GM06990 (cell line): ENCODE measurements around the gene ITFG1.
"Not testable (repeated sequence)": the region's sequence is repeated elsewhere in the genome, so short reads cannot be mapped to it uniquely, and the experiment has no call there.

Experiments
- DNase-seq: peaks from one replicate; pipeline ENCODE4 v3.0.0-alpha.2; 2011; ENCODE audit not compliant: insufficient read length; ENCODE audit errors: extremely low read depth
- H3K27me3 ChIP-seq: replicated peaks from 2 replicates; pipeline ENCODE4 v1.6.0; 2011; ENCODE audit warnings: low read length; ENCODE audit not compliant: control insufficient read depth, insufficient read depth
- H3K36me3 ChIP-seq: 2 replicates; pipeline ENCODE4 v1.5.1; 2011; ENCODE audit warnings: low read length; ENCODE audit not compliant: control insufficient read depth, insufficient read depth
- H3K4me3 ChIP-seq: replicated peaks from 2 replicates; pipeline ENCODE4 v1.5.1; 2011; ENCODE audit warnings: low read depth, mild to moderate bottlenecking, control low read depth, low read length
- CTCF ChIP-seq: IDR thresholded peaks from 2 replicates; pipeline ENCODE4 v1.5.1; 2011; ENCODE audit warnings: low read length, control low read depth, mild to moderate bottlenecking, inconsistent platforms; ENCODE audit not compliant: insufficient read depth, poor library complexity, severe bottlenecking

ITFG1 gene

GRCh38 chr16:47480410-47480809, 19.5 kb upstream of the ITFG1 start:
- no peaks in the 10 kb centered on the region for H3K27me3 ChIP-seq
- H3K36me3 ChIP-seq: no peaks in the 10 kb centered on the region; the same call in 1 of the 2 replicates
- no peak overlapping the region for H3K4me3 ChIP-seq
- TF ChIP-seq CTCF: no peak
- DNase-seq: no peak

- DNase-seq: no peak
- Histone ChIP-seq H3K27me3 (no peaks in the 10 kb centered on the region), H3K4me3 (no peak overlapping the region), H3K36me3 (no peaks in the 10 kb centered on the region; the same call in 1 of the 2 replicates)
- no peak for TF ChIP-seq CTCF
These were observed 16.8 kb upstream of the ITFG1 start for GRCh38 chr16:47477679-47478078.

- no peaks in the 10 kb centered on the region; the same call in 1 of the 2 replicates for H3K36me3 ChIP-seq
- H3K4me3 ChIP-seq: no peak overlapping the region
- no peak for DNase-seq
- H3K27me3 ChIP-seq: no peaks in the 10 kb centered on the region
- no peak for TF ChIP-seq CTCF
These were observed 15.9 kb upstream of the ITFG1 start for GRCh38 chr16:47476654-47477345.

GRCh38 chr16:47475786-47476185, 14.9 kb upstream of the ITFG1 start:
- Histone ChIP-seq H3K27me3 (no peaks in the 10 kb centered on the region), H3K4me3 (no peak overlapping the region), H3K36me3 (no peaks in the 10 kb centered on the region; the same call in 1 of the 2 replicates)
- no peak for DNase-seq
- TF ChIP-seq CTCF: no peak

GRCh38 chr16:47473792-47474191, 12.9 kb upstream of the ITFG1 start:
- Histone ChIP-seq H3K36me3 (no peaks in the 10 kb centered on the region; the same call in none of the 2 replicates), H3K27me3 (no peaks in the 10 kb centered on the region), H3K4me3 (no peak overlapping the region)
- no peak for TF ChIP-seq CTCF
- DNase-seq: no peak

GRCh38 chr16:47473004-47473403, 12.1 kb upstream of the ITFG1 start:
- not testable (repeated sequence) for H3K36me3 ChIP-seq, H3K4me3 ChIP-seq, DNase-seq, H3K27me3 ChIP-seq
